ENCODE data around the gene BEST2. TPM values are rescaled to one million over a fixed set of nuclear protein-coding genes. Genes with fewer than 3 reads are reported as not detected.

The BEST2 gene
- total RNA-seq, 1 donor from 2014 or later: not detected

DNA sequence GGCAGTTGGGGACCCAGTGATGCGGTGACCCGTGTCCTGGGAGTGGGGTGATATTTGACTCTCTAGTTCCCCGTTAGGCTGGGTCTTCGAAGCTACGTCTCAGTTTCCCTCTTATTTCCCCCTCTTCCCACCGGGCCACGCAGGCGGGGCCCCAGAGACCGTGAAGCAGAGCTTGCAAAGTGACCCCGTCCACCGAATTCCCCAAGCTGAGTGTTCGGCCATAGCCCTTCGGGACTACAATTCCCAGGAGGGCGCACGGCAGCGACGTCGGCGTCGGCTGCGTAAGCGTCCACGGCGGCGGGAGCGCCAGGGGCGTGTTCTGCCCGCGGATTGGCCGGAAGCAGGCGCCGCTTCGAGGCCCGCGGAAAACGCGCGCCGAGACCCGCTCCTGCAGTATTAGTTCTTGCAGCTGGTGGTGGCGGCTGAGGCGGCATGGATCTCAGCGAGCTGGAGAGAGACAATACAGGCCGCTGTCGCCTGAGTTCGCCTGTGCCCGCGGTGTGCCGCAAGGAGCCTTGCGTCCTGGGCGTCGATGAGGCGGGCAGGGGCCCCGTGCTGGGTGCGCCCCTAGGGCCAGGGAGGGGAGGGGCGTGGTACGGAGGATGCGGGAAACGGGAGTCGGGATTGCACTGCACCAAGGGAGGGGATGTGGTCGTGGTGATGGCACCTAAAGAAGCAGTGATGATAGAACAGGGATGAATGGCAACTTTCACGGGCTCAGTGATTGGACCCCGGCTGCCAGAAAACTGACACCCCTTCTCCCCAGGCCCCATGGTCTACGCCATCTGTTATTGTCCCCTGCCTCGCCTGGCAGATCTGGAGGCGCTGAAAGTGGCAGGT lies 54.9 kb downstream of the BEST2 start, which contains the start of gene RNASEH2A:
RNASEH2A (plus strand) TSS at position 343 of the 840 bp plus-strand sequence; CDS start at position 433, 90 bp downstream.
- peak within 1 kb of the TSS; percentile 96 for H3K4me3 Mint-ChIP-seq
- peak; percentile 89 for DNase-seq (ENCODE audit: low spot score)
- H3K27me3 Mint-ChIP-seq (ENCODE audit: insufficient read depth): no peaks in the 10 kb centered on the region
- peaks cover 17% of the 10 kb centered on the region for H3K4me1 Mint-ChIP-seq (ENCODE audit: low read depth)
- H3K36me3 Mint-ChIP-seq (ENCODE audit: low read depth): peaks cover 8% of the 10 kb centered on the region
- intact Hi-C loops (cut with micrococcal nuclease): loop anchor here (1.0 to 5.0 kb wide), 4 partner anchors 40 to 110 kb away; partner anchors contain the start of genes DNASE2, FBXW9 and GET3
- H3K27ac Mint-ChIP-seq: peak within 1 kb of the TSS; percentile 89
- H3K9me3 Mint-ChIP-seq: no peaks in the 10 kb centered on the region

Other genes with a start within 250 kb of the BEST2 start
- gene ZNF564, start 200.3 kb upstream of the BEST2 start, total RNA-seq: 7.4 and 8.3 TPM in 2 replicates
- gene ZNF490, start 141.0 kb upstream of the BEST2 start, total RNA-seq: 9.2 and 9.4 TPM in 2 replicates
- gene ZNF791, start 140.9 kb upstream of the BEST2 start, total RNA-seq: 23.5 and 29.0 TPM in 2 replicates
- 132 and 143 TPM in 2 replicates for gene MAN2B1, start 85.0 kb upstream of the BEST2 start, total RNA-seq
- 25.6 and 27.1 TPM in 2 replicates for gene WDR83, start 85.0 kb upstream of the BEST2 start, total RNA-seq
- gene DHPS, start 69.9 kb upstream of the BEST2 start, total RNA-seq: 144 and 147 TPM in 2 replicates
- 0.73 TPM in 1 of 2 replicates, not detected in the other for gene GNG14, start 63.8 kb upstream of the BEST2 start, total RNA-seq
- gene FBXW9, start 55.2 kb upstream of the BEST2 start, total RNA-seq: 11.8 and 12.2 TPM in 2 replicates
- 152 and 153 TPM in 2 replicates for gene TNPO2, start 27.9 kb upstream of the BEST2 start, total RNA-seq
- gene TRIR, start 17.1 kb upstream of the BEST2 start, total RNA-seq: 231 and 239 TPM in 2 replicates
- gene GET3, start 14.3 kb upstream of the BEST2 start, total RNA-seq: 68.0 and 70.9 TPM in 2 replicates
- gene HOOK2, start 23.8 kb downstream of the BEST2 start, total RNA-seq: 13.3 and 15.7 TPM in 2 replicates
- 311 and 312 TPM in 2 replicates for gene JUNB, start 39.7 kb downstream of the BEST2 start, total RNA-seq
- gene PRDX2, start 50.0 kb downstream of the BEST2 start, total RNA-seq: 277 and 280 TPM in 2 replicates
- 28.0 and 28.1 TPM in 2 replicates for gene THSD8, start 50.3 kb downstream of the BEST2 start, total RNA-seq
- gene RNASEH2A, start 54.8 kb downstream of the BEST2 start, total RNA-seq: 36.1 and 37.5 TPM in 2 replicates
- gene RTBDN, start 82.8 kb downstream of the BEST2 start, total RNA-seq: not detected in 2 replicates
- 1.4 and 1.7 TPM in 2 replicates for gene MAST1, start 86.7 kb downstream of the BEST2 start, total RNA-seq
- gene DNASE2, start 129.7 kb downstream of the BEST2 start, total RNA-seq: 22.9 and 23.7 TPM in 2 replicates
- gene KLF1, start 135.4 kb downstream of the BEST2 start, total RNA-seq: 0.80 and 1.3 TPM in 2 replicates
- gene GCDH, start 139.4 kb downstream of the BEST2 start, total RNA-seq: 65.9 and 68.8 TPM in 2 replicates
- gene SYCE2, start 167.5 kb downstream of the BEST2 start, total RNA-seq: 1.9 and 4.1 TPM in 2 replicates
- gene FARSA, start 181.9 kb downstream of the BEST2 start, total RNA-seq: 217 and 220 TPM in 2 replicates
- 913 and 933 TPM in 2 replicates for gene CALR, start 186.8 kb downstream of the BEST2 start, total RNA-seq
- 197 and 202 TPM in 2 replicates for gene RAD23A, start 194.1 kb downstream of the BEST2 start, total RNA-seq
- 32.1 and 33.2 TPM in 2 replicates for gene GADD45GIP1, start 205.4 kb downstream of the BEST2 start, total RNA-seq
- 0.10 TPM in 2 replicates for gene DAND5, start 217.8 kb downstream of the BEST2 start, total RNA-seq
- 4.5 and 8.0 TPM in 2 replicates for gene NFIX, start 243.7 kb downstream of the BEST2 start, total RNA-seq